OCI-LY1 (cell line): ENCODE data around the gene CEP112.

ENCODE experiments used
- CTCF ChIP-seq: fragments of 200-600 bp; sonication (generic), shearing (Covaris generic); IDR thresholded peaks from 2 replicates; pipeline ENCODE4 v1.5.1; 2017; ENCODE audit warnings: mild to moderate bottlenecking, antibody characterized with exemption, low read length, moderate library complexity, mixed read lengths
- EZH2 ChIP-seq: fragments of 200-600 bp; sonication (generic), shearing (Covaris generic); IDR thresholded peaks from 2 replicates; pipeline ENCODE4 v1.8.0; 2017; ENCODE audit warnings: borderline replicate concordance, mixed run types, mild to moderate bottlenecking, antibody characterized with exemption, low read length, moderate library complexity, mixed read lengths

DNA sequence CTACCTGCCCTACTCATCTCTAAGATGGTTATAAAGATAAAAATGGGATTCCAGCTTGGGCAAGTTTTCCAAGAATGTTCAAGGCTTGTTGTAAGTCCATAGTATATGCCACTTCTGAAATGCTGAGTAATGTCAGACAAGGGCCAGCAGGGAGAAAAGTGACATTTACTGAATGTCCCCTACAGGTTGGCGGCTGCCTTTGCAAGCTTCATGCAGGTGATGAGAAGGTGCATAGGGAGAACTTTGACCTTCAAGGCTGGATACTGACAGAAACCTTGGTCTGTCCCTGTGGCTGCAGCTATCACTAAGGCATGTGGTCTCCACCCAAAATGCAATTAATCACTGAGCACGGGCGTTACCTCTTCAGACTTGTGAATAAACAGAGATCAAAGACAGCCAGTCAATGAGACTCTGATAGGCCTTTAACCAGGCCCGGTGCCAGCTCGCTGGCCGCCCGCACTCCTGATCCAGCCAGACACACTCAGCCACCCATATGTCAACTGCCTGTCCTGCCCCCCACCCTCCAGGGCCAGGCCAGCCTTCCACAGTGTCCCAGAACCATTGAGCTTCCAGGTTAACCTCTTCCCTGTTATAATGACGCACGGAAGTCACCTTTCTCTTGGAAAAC, 603.6 kb downstream of the CEP112 start:
- TF ChIP-seq CTCF (0 out of 2 replicates have a peak, but pooled peaks have one; percentile 4), EZH2 (no peak)
